HG02588 (cell line): Measurements from ENCODE around the gene LRP6.
"Not testable (repeated sequence)": the region's sequence is repeated elsewhere in the genome, so short reads cannot be mapped to it uniquely, and the experiment has no call there.

ENCODE experiments used
- ATAC-seq: cut with Tn5 transposase; IDR thresholded peaks from one replicate; pipeline ENCODE4 v1.9.1; 2021; ENCODE audit warnings: mild to moderate bottlenecking, moderate library complexity; ENCODE audit not compliant: unreplicated experiment

The LRP6 gene

DNA sequence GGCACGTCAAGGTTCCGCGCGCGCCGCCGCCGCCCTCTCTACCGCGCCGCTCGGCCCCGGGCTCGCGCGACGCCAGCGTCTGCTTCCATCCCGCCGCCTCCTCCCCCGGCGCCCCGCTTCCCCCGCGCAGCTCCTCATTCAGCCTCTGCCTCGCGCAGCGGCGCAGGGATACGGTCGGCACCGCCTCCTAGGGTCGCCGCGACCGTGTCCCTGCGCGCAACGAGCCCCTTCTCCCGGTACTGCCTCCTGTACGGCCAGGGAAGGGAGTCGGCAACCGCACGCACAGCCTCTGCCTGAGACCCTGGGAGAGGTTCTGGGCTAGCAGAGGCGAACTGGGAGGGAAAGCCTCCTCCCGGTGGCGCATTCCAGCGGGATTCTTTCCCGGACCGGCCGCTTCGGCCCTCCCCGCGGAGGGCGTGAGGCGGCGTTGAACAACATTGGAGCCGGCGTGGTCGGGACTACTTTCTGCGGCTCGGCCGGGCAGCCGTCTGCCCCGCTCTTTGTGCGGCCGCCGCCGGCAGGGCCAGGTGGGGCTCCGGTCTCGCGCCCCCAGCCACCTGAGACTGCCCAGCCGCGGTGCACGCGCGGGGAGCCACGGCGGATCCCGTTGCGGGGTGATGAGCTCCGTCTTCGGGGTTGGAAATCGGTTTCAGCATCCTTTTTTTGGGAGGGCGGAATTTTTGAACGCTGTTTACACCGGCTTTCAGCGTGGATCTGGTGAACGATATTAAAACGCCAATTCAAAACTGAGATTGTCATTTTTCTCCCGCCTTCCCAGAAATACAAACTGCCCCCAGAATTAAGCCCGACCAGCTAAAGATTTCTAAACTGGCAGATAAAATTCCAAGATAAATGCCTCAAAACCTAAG is at the start of gene LRP6:
Gene LRP6, minus strand, starts transcription at position 172 of the 869 bp plus-strand sequence. CDS start 309 bp downstream, outside the sequence.
- peak; percentile 76 for ATAC-seq

- ATAC-seq, result no peak
These were observed 49.0 kb upstream of the LRP6 start for GRCh38 chr12:12315838-12316237.

GRCh38 chr12:12310695-12311094 is 43.9 kb upstream of the LRP6 start:
- not testable (repeated sequence) for ATAC-seq

- ATAC-seq, result no peak
These were observed 38.9 kb upstream of the LRP6 start for GRCh38 chr12:12305568-12306300.

GRCh38 chr12:12302976-12303375 is 36.1 kb upstream of the LRP6 start:
- no peak for ATAC-seq

DNA sequence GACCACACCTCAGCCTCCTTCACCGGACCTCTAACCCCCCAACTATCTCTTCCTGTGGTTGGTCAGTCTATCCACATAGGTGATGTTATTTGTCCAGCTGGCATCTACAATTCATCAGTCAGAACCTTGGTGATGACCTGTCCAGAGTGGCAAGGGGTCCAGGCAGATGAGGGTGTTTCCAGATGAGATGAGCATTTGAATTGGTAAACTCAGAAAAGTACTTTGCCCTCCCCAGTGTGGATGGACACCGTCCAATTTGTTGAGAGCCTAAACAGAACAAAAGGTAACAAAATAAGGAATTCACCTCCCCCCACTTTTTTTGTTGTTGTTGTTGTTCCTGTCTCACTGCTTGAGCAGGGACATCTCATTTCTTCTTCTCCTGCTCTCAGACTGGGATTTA is 34.3 kb upstream of the LRP6 start:
- ATAC-seq, result no peak

GRCh38 chr12:12297201-12297830 is 30.5 kb upstream of the LRP6 start:
- ATAC-seq, result no peak

GRCh38 chr12:12294215-12295005 is 27.6 kb upstream of the LRP6 start:
- ATAC-seq, result no peak

DNA sequence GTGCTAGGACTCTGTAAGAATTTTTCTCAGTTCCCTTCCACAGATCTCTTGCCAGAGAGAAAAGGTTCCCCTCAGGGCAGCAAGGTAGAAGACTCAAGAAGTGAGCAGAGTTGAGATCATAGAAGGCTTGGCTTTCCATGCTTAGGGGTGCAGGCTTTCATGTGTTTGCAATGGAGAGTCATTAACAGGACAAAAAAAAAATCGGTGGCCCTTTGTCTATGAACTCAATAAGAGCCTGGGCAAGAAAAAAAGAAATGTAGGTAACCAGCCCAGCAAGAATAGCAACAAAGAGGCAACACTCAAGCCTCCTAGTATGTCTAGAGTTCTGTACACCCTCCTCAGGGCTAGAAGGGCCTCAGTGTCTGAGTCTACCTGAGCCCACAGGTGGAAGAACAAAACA is 23.4 kb upstream of the LRP6 start:
- ATAC-seq, result no peak

GRCh38 chr12:12286441-12286840 is 19.6 kb upstream of the LRP6 start:
- no peak for ATAC-seq

DNA sequence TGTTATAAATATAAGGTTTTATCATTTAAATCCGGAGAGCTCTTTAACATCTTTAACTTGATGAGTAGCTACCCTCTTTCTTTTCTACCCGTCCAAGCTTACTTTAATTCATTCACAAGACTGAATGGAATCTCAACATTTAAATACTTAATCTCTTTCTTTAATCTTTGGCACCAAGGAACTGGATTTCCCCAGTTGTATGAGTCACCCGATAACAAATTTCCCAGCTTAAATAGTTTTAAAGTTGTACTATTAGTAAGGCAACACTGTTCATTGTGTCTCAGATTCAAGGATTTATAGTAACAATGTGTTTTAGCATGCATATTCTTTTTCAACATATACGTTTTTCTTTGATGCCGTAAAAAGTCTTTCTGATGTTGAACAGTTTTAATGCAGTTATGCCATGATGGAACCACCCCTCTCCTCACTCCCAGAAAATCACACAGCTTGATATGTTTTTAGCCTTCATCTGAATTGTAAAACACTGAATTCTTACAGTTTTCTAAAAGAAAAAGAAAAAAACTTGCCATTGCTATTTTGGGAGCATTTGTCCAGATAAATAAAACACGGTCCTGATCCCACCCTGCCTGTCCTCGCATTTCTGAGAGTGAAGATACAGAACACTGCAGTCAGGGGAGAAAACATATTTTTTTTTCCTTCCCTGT is 16.0 kb upstream of the LRP6 start:
- no peak for ATAC-seq

DNA sequence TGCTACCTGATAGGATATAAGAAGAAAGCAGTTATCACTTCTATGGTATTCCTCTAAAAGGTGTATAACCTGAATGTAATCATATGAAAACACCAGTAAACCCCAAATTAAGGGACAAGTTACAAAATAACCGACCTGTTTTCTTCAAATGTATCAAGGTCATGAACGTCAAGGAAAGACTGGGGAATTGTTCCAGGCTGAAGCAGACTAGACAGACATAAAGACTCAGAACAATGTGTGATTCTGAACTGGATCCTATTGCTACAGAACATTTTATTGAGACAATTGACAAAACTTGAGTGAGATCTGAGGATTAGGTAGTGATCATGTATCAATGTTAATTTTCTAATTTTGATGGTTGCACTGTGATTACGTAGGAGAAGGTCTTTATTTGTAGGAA is 15.4 kb upstream of the LRP6 start:
- no peak for ATAC-seq

- no peak for ATAC-seq
These were observed 14.3 kb upstream of the LRP6 start for GRCh38 chr12:12281134-12281533.

GRCh38 chr12:12278899-12279298 is 12.1 kb upstream of the LRP6 start:
- ATAC-seq, result no peak

- no peak for ATAC-seq
These were observed 9.0 kb upstream of the LRP6 start for GRCh38 chr12:12275874-12276273.

DNA sequence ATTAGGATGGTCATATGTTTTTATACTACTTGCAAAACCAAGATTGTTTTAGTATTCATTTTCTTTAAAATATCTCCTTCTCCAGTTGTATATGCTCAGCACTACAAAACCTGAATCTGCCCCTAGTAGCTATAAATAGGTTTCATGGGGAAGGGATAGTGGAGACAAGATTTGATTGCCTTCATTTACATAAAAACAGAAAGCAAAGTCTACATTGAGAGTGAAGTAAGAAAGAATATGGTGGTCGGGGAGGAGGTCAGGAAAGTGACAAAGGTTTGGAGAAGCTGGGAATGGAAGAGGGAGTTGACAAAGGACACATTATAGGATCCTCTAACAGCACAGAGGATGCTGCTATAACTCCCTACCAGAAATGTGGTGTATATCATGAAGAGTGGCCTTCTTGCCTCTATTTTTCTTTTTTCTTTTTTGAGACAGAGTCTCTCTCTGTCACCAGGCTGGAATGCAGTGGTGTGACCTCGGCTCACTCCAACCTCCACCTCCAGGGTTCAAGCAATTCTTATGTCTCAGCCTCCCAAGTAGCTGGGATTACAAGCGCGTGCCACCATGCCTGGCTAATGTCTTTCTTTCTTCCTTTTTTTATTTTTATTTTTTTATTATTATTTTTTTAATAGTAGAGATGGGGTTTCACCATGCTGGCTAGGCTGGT is 6.6 kb upstream of the LRP6 start:
- ATAC-seq, result no peak

GRCh38 chr12:12272869-12273268 is 6.0 kb upstream of the LRP6 start:
- no peak for ATAC-seq

DNA sequence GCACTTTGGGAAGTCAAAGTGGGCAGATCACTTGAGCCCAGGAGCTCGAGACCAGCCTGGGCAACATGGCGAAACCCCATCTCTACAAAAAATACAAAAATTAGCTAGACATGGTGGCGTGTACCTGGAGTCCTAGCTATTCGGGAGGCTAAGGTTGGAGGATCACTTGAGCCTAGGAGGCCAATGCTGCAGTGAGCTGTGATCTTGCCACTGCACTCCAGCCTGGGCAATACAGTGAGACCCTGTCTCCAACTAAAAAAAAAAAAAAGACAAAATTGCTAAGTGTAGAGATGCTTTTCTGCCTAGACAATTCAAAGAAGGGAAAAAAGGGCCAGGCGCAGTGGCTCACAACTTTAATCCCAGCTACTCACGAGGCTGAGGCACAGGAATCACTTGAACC is 3.4 kb upstream of the LRP6 start:
- ATAC-seq, result no peak

DNA sequence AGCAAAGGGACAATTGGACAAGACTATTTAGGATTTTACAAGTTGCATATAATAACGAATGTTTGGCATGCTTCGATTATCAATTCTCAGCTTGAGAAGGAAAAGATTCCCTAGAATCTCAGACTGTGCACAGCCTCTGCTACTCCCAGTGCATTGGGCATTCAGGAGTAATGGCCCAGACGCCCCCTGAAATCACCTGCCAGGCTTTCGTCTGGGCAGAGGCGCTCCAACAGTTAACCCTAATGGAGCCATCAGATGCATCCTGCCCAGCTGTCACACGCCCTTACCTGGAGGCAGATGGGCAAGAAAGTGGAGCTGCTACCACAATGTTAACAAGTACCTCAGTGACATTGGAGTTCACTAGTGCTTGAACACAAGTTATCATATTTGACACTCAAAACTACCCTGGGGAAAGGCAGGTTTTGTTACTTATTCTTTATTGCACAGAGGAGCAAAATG is 927 bp upstream of the LRP6 start:
- no peak for ATAC-seq

DNA sequence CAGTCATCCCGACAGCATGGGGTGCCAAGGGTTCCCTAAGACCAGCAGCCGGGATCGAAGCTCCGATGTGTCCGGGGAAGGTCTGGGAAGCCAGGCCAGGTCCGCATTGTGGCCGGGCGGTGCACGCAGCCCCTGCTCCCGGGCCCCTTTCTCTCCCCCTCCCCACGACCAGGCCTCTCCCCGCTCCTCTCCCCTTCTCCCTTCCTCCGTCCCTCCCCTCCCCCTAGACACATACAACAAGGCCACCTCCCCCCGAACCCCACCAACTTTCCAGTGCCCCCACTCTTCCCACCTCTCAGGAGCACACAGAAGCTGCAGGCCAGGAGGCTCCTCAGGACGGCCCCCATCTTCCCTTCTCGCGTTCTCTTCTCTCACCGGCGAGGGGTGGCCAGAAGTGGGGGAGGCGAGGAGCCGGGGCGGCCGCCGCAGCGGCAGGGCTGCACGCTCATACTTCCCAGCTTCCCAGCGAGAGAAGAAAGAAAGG is 413 bp downstream of the LRP6 start:
- no peak for ATAC-seq
